Activated CD4-positive, CD25-positive, alpha-beta regulatory T cell (primary cell): ENCODE measurements around the gene CSH1.
A peak's percentile ranks its signal among the peaks of the same experiment; 100 is the strongest.
"Not testable (repeated sequence)": the region's sequence is repeated elsewhere in the genome, so short reads cannot be mapped to it uniquely, and the experiment has no call there.

Experiments
- DNase-seq, 4 experiments: peaks; one replicate each; lab custom pipeline; 2025; lab: John Stamatoyannopoulos, UW

Gene CSH1

DNA sequence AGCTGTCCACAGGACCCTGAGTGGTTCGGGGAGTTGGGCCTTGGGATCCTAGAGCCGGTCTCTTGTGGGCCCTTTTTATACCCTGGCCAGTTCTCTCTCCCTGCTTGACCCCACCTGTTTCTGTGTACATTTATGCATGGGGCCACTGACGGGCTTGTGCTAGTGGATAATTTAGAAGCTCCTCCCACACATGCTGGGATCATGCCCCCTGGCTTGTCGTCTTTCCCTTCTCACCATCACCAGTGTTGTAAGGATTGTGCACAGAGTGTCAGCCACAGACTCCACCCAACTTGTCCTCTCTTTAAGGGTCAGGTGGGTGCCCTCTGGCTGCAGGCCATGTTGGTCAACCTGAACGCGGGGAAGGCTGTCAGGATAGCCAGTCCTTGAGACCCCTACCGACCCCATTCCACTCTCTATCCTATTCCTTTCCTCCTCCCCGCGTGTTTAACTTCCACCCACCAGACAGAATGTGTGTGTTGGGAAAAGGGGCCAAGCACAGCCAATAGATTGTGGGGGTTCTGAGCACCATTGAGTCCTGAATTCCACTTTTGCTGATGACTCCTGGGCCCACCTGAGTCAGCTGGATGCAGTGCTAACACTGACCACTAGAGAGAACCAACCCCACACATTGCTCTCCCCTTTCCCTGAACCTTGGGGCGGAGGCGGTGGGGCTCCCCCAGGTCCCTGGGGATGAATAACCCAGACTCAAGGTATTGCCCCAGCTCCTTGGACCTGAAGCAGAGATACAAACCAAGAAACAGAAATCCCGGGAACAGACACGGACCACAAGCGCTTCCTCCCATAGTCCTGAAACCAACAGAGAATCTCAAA is at the start of gene CSH1:
Gene CSH1, minus strand, starts transcription at position 51 of the 831 bp plus-strand sequence. CDS start 63 bp downstream, outside the sequence.
- DNase-seq = not testable (repeated sequence)

- DNase-seq = no peak
Observed at GRCh38 chr17:63945784-63946439, 49.5 kb upstream of the CSH1 start.

GRCh38 chr17:63944736-63945499 is 48.5 kb upstream of the CSH1 start:
- DNase-seq = no peak

DNA sequence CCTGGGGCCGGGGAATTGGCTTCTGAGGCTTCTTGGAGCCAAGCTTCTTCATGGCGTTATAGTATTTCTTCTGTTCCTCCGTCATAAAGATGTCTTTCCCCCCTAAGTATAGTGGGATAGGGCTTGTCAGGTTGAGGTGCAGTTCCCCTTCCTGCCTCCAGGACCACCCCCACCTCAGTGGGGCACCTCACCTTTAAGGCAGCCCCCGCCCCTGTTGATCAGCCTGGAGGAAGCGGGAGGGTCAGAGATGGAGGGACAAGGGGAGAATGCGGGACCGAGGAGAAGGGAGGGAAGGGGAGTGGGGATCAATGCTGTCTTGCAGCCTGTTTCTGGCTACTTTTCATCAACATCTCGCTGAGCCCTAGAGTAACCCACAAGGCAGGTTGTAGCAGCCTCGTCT is 47.4 kb upstream of the CSH1 start:
- no peak for DNase-seq

DNA sequence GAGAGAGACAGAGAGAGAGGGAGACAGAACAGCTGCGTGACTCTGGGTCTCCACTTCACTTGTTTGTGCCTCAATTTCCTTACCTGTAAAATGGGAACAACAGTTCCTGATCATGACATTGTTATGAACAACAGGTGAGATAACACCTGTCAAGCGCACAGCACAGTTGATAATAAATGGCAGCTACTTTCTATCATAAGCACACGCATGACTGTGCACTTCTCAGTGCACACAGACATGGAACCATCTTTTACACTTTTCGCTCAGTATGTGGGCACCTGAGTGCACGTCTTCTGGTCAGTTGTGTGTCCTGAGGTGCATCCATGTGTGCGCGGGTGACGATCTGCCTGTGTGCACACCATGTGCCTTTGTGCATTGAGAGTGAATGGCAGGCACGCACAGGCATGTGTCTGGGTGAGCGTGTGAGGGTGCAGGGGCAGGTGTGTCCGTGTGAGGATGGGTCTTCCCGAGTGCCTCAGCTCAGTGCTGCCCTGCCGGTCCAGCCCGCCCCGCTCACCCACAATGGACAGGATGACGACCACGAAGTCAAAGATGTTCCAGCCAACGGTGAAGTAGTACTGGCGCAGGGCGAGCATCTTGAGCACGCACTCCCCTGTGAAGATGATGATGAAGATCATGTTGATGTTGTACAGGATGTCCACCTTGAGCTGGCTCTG is 46.1 kb upstream of the CSH1 start:
- no peak for DNase-seq

GRCh38 chr17:63941751-63942150 is 45.4 kb upstream of the CSH1 start:
- DNase-seq = no peak

DNA sequence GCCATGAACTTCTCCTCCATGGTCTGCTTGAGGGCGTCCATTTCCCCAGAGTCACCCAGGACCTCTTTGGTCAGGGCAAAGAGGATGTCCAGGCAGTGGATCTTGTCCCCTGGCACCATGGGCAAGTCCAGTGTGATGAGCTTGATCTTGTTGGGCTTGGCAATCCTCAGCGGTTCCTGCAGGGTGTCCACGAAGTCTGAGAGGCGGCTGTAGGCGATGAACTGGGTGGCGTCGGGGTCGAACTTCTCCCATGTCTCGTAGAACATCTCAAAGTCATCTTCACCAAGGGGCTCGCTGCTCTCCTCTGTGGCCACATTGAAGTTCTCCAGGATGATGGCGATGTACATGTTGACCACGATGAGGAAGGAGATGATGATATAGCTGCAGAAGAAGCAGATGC is 44.8 kb upstream of the CSH1 start:
- no peak for DNase-seq

DNA sequence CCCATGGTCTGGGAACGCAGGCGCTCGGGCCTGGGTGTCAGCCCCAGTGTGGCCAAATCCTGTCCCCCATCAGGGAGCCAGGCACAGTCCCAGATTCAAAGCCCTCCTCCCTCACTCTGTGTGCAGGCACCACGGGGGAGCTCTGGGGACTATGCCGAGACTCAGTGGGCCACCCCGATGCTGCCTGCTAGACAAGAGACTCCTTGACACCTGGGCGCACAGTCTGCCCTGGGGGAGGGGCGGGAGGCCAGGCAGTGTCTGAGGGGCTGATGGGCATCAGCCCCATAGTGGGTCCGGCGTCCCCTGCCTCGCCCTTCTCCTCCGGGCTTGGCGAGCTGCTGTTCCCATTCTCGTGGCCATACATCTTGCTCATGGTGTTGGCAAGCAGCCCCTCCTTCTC is 44.2 kb upstream of the CSH1 start:
- no peak for DNase-seq

DNA sequence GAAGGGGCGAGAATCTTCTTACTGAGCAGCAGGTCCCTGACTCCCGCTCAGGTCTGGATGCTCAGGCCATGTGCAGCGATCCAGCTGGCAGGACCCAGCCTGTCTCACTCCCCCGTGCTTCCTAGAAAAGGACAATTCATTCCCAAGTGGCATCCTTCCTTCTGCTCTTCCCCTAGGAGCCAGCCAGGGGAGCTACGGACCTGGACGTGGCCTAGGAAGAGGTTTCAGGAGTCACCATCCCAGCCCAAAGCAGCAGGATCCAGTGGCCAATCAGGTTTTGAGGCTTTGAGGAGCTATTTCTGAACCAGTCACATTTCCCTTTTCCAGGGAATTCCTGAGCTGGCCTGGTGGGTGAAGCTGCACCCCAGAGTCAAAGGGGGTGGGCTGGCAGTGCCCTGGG is 43.5 kb upstream of the CSH1 start:
- no peak for DNase-seq

GRCh38 chr17:63939401-63939800 is 43.0 kb upstream of the CSH1 start:
- no peak for DNase-seq

DNA sequence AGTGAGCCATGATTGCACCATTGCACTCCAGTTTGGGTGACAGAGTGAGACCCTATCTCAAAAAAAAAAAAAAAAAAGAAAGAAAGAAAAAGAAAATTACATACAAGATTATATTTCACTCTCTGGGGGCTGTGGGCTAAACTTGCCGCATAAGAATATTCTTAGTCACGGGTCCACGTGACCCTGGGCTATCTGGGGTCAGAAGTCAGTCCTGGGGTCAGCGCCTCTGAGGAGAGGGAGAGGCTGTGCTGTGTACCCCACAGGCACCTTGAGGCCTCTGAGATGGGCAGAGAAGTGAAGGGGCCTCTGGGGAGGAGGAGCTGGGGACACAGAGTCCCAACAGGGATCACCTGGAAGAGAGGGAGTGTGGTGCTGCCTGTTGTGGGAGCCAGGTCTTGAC is 41.5 kb upstream of the CSH1 start:
- DNase-seq = no peak

- DNase-seq = no peak
Observed at GRCh38 chr17:63937319-63937718, 40.9 kb upstream of the CSH1 start.

- DNase-seq = no peak
Observed at GRCh38 chr17:63934183-63935112, 38.1 kb upstream of the CSH1 start.

GRCh38 chr17:63933598-63933997 is 37.2 kb upstream of the CSH1 start:
- no peak for DNase-seq

DNA sequence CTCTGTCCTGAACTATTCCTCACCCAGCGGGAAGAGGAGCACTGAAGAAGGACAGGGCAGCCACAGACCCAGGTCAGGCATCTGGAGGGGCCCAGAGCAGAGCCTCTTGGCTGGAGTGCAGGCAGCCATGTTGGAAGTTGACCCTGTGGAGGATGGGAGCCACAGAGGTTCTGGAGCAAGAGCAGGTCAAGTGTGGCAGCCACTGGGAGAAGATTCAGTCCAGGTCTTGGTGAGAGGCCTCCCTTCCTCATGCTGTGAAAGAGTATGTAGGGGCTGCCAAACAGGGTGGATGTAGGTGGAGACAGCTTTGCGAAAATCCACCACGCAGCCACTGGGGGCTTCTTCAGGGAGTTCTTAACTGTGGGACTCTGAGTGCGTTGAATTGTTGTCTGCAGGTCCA is 36.3 kb upstream of the CSH1 start:
- no peak for DNase-seq

- peak in 3 of 4 experiments; percentile 16 to 19 (median 17) for DNase-seq
Observed at GRCh38 chr17:63931981-63932561, 35.7 kb upstream of the CSH1 start, which contains the start of gene CD79B. Gene CD79B (minus strand): TSS chr17:63932331. CDS start chr17:63932261, 70 bp downstream.

DNA sequence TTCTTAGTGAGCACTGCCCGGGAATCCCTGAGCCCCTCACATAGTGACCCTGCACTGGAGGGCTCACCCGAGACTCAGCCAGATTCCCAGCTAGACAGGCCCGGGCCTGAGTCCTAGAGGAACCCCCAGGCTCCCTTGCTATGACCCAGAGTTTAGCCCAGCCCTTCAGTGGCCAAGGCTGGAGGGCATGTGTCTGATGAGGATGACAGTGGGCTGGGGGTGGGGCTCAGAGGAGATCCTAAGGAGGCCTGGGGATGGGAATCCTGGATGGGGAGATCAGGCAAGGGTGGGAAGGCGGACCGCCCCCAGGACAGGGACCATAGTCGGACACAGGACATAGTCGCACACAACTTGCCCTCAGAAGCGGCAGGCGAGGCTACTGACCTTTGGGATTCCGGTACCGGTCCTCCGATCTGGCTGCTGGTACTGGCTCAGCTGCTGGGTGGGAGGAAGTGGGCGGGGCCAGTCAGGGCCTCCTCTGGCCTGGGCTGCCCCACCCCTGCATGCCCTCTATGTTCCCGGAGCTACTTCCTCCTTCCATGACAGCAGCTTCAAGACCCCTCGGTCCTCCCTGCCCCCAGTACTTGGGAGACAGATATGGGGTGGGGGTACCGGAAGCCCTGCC is 34.7 kb upstream of the CSH1 start:
- peak; percentile 13 to 51 (median 40) for DNase-seq

DNA sequence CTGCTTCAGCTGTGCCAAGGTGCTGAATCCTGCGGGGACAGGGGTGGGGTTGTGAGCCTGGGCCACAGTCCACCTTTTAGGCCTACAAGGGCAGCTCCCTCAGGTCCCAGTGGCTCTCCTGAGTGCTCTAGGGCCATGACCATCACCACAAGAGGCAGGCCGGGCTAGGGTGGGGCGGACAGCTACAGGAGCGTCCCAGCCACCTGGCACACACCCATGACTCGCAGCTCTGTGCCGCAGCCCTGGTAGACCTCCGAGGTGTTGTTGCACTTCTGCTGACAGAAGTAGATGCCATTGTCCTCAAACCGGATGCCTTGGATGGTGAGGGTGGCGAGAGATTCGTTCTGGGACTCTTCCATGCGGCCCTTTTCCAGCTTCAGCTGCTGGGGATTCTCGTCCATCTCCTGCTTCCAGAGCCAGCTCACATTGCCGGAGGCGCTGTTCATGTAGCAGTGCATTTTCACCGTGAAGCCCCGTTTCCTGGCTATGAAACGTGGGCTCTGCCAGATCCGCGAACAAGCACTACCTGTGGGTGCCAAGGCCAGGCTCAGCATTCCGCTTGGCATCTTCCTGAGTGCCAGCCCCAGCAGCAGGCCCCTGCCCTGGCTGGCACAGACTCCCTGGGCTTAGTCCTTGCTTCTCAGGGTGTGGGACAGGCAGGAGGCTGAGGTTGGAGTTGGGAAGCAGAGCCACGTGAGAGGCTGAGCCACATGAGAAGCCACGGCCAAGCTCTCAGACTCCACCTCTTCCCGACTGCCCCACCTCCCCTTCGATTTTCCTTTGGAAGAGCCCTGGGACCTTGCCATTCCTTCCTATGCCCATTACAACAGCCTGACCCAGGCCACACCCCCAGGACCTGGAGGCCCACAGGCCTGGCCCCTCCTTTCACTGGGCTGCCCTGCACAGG is 33.7 kb upstream of the CSH1 start:
- no peak for DNase-seq
